Lower lobe of right lung (tissue), 2 donors: ENCODE data around the gene NACC2. TPM values are rescaled to one million over a fixed set of nuclear protein-coding genes. Genes with fewer than 3 reads are reported as not detected.

Source experiments
- ATAC-seq, 2 donors: fragments of 200-7000 bp; cut with Tn5 transposase; one replicate each; pipeline ENCODE4 v1.9.1; 2020 to 2022; ENCODE audit warnings: mild to moderate bottlenecking in 2 of 2, moderate library complexity in 2 of 2
- DNase-seq: peaks from one replicate; pipeline ENCODE4 v3.0.0-alpha.2; 2020
- H3K27ac ChIP-seq: fragments of 200-600 bp; one replicate; pipeline ENCODE4 v1.8.0; 2022
- H3K27me3 ChIP-seq: fragments of 200-600 bp; one replicate; pipeline ENCODE4 v1.8.0; 2022; ENCODE audit warnings: low read depth
- H3K36me3 ChIP-seq: fragments of 200-600 bp; one replicate; pipeline ENCODE4 v1.8.0; 2022; ENCODE audit warnings: mild to moderate bottlenecking
- H3K4me1 ChIP-seq: fragments of 200-600 bp; one replicate; pipeline ENCODE4 v1.8.0; 2022
- H3K4me3 ChIP-seq: fragments of 200-600 bp; one replicate; pipeline ENCODE4 v1.8.0; 2022; ENCODE audit warnings: mild to moderate bottlenecking
- H3K9me3 ChIP-seq: fragments of 200-600 bp; one replicate; pipeline ENCODE4 v1.8.0; 2022
- intact Hi-C: fragments of 100-400 bp; cut with DNase I; formaldehyde crosslinking; loops from one replicate; pipeline ENCODE4 v1.11.0; 2022
- total RNA-seq: library from RNA; stranded (reverse); fragmentation: NEBNext Ultra II Directional; extraction: Animal tissue kit (Norgen Biotek cat#: 25700); gene quantifications from one replicate; pipeline ENCODE4 v1.2.1, GENCODE V29; 2021
- TF ChIP-seq, protein P1 (sequence below): fragments of 200-600 bp; IDR thresholded peaks from one replicate; pipeline ENCODE4 v1.8.0; 2022; ENCODE audit warnings: antibody characterized with exemption, mild to moderate bottlenecking
- donor health status: DM: no; HTN: yes; CAD: no; lungs with severe emphysema.

The NACC2 gene
- total RNA-seq, 1 donor from 2014 or later: 27.0 TPM

DNA sequence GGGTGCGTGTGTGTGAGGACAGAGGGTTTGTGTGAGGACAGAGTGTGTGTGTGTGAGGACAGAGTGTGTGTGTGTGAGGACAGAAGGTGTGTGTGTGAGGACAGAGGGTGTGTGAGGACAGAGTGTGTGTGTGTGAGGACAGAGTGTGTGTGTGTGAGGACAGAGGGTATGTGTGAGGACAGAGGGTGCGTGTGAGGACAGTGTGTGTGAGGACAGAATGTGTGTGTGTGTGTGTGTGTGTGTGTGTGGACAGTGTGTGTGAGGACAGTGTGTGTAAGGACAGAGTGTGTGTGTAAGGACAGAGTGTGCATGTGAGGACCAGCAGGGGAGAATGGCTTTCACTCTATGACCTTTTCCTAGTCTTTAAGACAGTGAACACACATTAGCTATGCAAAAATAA is 70.8 kb downstream of the NACC2 start:
- DNase-seq (no peak), ATAC-seq (no peak)
- H3K27ac ChIP-seq: no peak overlapping the region

DNA sequence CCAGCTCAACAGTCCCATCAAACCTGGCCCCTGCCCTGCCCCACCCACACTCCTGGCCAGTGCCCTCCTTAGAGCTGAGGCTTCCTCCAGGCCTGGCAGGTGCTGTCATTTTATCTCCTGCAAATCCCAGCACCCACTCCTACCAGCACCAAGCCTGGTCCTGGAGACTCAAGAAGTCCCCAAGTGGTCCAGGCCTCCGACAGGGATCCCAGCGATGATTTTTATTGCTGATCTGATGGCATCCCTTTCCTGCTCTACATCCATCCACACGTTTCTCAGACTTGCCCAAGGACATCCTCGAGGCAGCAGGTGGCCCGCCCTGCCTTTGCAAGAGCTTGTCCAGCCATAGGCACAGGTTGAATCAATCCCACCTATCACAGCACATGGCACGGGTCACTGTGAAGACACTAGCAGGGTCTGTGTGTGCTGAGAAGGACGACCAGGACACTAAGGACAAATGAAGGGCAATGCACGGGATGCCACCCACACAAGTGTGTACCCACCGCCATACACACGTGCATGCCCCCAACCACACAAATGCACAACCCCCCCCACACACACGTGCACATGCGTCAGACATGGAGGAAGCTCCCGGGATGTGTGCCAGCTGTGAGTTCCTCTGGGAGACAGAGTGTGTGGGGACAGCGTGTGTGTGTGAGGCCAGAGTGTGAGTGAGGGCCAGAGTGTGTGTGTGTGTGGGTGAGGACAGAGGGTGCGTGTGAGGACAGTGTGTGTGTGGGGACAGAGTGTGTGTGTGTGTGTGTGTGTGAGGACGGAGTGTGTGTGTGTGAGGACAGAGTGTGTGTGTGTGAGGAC is 71.5 kb downstream of the NACC2 start:
- H3K36me3 ChIP-seq: no peaks in the 10 kb centered on the region
- peak overlapping the region; percentile 48 for H3K27ac ChIP-seq
- no peak overlapping the region for H3K4me3 ChIP-seq
- H3K9me3 ChIP-seq: no peaks in the 10 kb centered on the region
- TF ChIP-seq, protein P1, sequence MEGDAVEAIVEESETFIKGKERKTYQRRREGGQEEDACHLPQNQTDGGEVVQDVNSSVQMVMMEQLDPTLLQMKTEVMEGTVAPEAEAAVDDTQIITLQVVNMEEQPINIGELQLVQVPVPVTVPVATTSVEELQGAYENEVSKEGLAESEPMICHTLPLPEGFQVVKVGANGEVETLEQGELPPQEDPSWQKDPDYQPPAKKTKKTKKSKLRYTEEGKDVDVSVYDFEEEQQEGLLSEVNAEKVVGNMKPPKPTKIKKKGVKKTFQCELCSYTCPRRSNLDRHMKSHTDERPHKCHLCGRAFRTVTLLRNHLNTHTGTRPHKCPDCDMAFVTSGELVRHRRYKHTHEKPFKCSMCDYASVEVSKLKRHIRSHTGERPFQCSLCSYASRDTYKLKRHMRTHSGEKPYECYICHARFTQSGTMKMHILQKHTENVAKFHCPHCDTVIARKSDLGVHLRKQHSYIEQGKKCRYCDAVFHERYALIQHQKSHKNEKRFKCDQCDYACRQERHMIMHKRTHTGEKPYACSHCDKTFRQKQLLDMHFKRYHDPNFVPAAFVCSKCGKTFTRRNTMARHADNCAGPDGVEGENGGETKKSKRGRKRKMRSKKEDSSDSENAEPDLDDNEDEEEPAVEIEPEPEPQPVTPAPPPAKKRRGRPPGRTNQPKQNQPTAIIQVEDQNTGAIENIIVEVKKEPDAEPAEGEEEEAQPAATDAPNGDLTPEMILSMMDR: no peak
- intact Hi-C loops: no loop called here
- peaks cover 14% of the 10 kb centered on the region for H3K4me1 ChIP-seq
- peak; percentile 65 for DNase-seq
- no peaks in the 10 kb centered on the region for H3K27me3 ChIP-seq
- ATAC-seq: peak in 1 of 2 donors; percentile 47

More for the DNA sequence above, 70.8 kb downstream of the NACC2 start:
- H3K4me1 ChIP-seq: peaks cover 20% of the 10 kb centered on the region
- TF ChIP-seq, protein P1: no peak
- no peaks in the 10 kb centered on the region for H3K27me3 ChIP-seq
- intact Hi-C loops: no loop called here
- no peak overlapping the region for H3K4me3 ChIP-seq
- H3K9me3 ChIP-seq: no peaks in the 10 kb centered on the region
- no peaks in the 10 kb centered on the region for H3K36me3 ChIP-seq

DNA sequence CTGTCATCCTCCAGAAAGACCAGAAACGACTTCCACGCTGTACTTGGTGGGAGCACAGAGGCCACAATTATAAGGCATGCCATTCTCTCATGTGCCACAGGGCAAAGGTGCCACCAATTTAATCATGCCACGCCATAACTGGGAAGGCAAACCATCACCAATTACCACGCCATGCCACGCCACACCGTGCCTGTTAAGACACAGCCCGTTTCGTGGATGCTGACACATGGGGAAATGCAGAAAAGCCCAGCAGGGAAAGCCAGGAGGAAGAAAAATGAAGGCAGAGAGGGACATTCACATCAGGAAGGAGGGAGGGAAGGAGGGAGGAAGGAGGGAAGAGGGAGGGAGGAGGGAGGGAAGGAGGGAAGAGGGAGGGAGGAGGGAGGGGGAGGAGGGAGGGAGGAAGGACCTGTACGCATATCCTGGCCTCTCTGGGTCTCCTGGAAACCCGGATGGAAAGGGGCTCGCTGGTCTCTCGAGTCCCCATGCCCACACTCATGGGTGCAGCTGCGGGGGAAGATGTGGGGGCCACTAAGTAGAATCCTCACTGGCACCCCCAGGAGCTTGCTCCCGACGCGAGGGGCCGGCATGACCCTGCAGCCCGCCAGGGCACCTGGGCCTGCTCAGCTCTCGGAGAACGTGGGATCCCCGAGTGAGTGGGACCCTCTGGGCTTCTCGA is 72.2 kb downstream of the NACC2 start:
- peak overlapping the region; percentile 48 for H3K27ac ChIP-seq
- TF ChIP-seq, protein P1: no peak
- H3K4me1 ChIP-seq: peaks cover 11% of the 10 kb centered on the region
- no peaks in the 10 kb centered on the region for H3K9me3 ChIP-seq
- H3K36me3 ChIP-seq: no peaks in the 10 kb centered on the region
- intact Hi-C loops: no loop called here
- no peak overlapping the region for H3K4me3 ChIP-seq
- H3K27me3 ChIP-seq: no peaks in the 10 kb centered on the region
- DNase-seq (peak; percentile 41), ATAC-seq (no peak)

- H3K27ac ChIP-seq: no peak overlapping the region
- intact Hi-C loops: no loop called here
- no peaks in the 10 kb centered on the region for H3K27me3 ChIP-seq
- ATAC-seq (no peak), DNase-seq (peak; percentile 36)
- H3K36me3 ChIP-seq: no peaks in the 10 kb centered on the region
- TF ChIP-seq, protein P1: no peak
- no peaks in the 10 kb centered on the region for H3K9me3 ChIP-seq
- no peak overlapping the region for H3K4me3 ChIP-seq
- H3K4me1 ChIP-seq: peaks cover 15% of the 10 kb centered on the region
Observed at GRCh38 chr9:136021872-136022681, 73.0 kb downstream of the NACC2 start.

DNA sequence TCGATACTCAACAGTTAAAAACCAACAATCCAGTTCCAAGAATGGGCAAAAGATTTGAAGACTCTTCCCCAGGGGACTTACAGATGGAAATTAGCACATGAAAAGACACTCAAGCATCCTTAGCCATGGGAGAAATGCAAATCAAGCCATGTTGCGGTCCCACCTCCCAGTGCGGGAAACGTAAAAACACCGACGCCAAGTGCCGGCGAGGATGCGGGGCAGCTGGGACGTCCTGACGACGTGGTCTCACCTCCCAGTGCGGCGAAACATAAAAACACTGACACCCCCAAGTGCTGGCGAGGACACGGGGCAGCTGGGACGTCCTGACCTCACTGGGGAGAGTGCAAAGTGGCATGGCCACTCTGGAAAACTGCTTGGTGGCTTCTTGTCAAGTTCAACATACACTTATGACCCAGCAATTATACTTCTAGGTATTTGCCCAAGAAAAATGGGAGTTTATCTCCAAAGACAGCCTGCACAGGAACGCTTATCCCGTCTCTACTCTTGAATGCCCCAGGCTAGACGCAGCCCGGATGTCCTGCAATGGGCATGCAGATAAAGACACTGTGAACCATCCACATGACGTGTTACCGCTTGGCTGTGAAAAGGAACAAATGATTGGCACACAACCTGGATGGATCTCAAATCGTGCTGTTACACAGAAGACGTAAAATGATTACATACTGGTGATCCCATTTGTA is 73.8 kb downstream of the NACC2 start:
- no peaks in the 10 kb centered on the region for H3K9me3 ChIP-seq
- H3K27me3 ChIP-seq: no peaks in the 10 kb centered on the region
- H3K36me3 ChIP-seq: peaks cover 2% of the 10 kb centered on the region
- ATAC-seq (no peak), DNase-seq (no peak)
- no peak overlapping the region for H3K27ac ChIP-seq
- intact Hi-C loops: no loop called here
- H3K4me1 ChIP-seq: peaks cover 15% of the 10 kb centered on the region
- TF ChIP-seq, protein P1: no peak
- H3K4me3 ChIP-seq: no peak overlapping the region
